ENCODE results near the gene CCDC88A.

Gene CCDC88A

DNA sequence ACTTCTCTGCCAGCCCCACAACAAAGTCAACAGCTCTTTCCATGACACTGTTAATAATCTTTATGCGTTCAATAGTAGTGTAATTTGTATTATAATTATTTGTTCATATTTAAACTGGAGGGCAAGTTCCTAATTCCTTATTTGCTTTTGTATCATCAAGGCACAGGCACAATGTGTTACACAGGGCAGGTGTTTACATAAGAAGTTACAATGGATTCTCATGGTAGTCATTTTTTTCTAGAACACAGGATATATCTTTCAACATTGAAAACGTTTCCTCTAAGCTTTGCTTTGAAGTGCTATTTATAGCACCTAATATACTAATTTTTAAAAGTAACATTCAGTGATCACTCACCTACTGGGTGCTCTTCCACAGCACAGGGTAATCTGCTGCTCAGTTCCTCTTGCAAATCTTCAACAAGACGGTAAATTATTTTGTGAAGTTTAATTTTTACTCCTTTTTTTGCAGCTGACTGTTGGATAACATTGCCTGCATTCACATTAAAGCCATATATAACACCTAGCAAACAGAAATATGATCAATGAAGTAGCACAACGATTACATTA lies 179.9 kb downstream of the CCDC88A start:
- TF ChIP-seq SIN3A (IDR thresholded peaks at IDR 0.05; ENCODE audit: borderline replicate concordance, insufficient read depth, low read length) (no peak), POLR2AphosphoS5 (IDR thresholded peaks at IDR 0.05; ENCODE audit: low read depth, low read length) (no peak)
